Measurements from ENCODE around the gene LIFR.

DNA sequence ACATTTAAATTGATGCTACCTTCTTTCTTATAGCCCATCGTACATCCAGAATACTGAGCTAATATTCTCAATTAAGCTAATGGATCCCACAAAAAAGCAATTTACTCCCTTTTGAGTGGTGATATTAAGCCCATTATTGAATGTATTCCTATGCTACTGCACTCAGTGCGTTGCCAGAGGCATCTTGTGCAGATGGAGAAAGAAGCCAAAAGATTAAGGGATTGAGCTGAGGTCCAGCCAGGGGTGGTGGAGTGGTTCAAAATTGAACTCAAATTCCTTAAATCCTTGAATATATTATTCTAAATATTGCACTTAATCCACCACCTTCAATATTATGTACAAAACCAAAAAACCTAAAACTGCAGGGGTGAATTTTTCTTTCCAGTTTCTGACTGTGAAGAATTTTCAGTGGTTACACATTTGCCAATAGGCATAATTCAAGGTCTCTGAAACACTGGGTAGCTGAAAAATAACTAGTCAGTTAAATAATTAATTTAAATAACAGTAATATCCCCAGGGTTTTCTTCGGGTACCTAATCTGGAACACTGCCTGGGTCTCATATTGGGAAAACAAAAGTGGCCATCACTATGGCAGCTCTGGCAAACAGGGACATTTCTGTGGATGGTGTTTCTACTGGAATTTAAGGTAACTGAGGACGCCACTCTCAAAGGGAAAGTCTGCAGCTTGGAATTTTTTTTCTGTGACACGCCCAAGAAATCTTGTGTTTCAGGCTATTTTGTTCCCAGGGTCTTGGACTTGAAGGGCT is 6.2 kb upstream of the LIFR start:
- TF ChIP-seq, protein P1, sequence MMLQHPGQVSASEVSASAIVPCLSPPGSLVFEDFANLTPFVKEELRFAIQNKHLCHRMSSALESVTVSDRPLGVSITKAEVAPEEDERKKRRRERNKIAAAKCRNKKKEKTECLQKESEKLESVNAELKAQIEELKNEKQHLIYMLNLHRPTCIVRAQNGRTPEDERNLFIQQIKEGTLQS (IDR thresholded peaks at IDR 0.05), result no peak
- TF ChIP-seq, protein P2, sequence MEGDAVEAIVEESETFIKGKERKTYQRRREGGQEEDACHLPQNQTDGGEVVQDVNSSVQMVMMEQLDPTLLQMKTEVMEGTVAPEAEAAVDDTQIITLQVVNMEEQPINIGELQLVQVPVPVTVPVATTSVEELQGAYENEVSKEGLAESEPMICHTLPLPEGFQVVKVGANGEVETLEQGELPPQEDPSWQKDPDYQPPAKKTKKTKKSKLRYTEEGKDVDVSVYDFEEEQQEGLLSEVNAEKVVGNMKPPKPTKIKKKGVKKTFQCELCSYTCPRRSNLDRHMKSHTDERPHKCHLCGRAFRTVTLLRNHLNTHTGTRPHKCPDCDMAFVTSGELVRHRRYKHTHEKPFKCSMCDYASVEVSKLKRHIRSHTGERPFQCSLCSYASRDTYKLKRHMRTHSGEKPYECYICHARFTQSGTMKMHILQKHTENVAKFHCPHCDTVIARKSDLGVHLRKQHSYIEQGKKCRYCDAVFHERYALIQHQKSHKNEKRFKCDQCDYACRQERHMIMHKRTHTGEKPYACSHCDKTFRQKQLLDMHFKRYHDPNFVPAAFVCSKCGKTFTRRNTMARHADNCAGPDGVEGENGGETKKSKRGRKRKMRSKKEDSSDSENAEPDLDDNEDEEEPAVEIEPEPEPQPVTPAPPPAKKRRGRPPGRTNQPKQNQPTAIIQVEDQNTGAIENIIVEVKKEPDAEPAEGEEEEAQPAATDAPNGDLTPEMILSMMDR (IDR thresholded peaks at IDR 0.05 in 2 of 3, conservative IDR thresholded peaks at IDR 0.05 in 1 of 3; ENCODE audit: borderline replicate concordance in 1 of 3, insufficient read depth in 1 of 3, low read depth in 2 of 3, low read length in 2 of 3), result no peak
- TF ChIP-seq POLR2A (IDR thresholded peaks at IDR 0.05; ENCODE audit: borderline replicate concordance, extremely low read depth, insufficient read depth, insufficient read length) (no peak), YY1 (IDR thresholded peaks at IDR 0.05; ENCODE audit: extremely low read depth, insufficient replicate concordance, low read depth, low read length) (no peak), EZH2phosphoT487 (IDR thresholded peaks at IDR 0.05; ENCODE audit: borderline replicate concordance) (no peak), CBX3 (IDR thresholded peaks at IDR 0.05; ENCODE audit: low read depth) (no peak), EZH2 (IDR thresholded peaks at IDR 0.05) (no peak), ELF1 (IDR thresholded peaks at IDR 0.05; ENCODE audit: borderline replicate concordance, low read depth) (no peak), CEBPB (IDR thresholded peaks at IDR 0.05; ENCODE audit: low read depth) (no peak)
- TF ChIP-seq, protein P3, sequence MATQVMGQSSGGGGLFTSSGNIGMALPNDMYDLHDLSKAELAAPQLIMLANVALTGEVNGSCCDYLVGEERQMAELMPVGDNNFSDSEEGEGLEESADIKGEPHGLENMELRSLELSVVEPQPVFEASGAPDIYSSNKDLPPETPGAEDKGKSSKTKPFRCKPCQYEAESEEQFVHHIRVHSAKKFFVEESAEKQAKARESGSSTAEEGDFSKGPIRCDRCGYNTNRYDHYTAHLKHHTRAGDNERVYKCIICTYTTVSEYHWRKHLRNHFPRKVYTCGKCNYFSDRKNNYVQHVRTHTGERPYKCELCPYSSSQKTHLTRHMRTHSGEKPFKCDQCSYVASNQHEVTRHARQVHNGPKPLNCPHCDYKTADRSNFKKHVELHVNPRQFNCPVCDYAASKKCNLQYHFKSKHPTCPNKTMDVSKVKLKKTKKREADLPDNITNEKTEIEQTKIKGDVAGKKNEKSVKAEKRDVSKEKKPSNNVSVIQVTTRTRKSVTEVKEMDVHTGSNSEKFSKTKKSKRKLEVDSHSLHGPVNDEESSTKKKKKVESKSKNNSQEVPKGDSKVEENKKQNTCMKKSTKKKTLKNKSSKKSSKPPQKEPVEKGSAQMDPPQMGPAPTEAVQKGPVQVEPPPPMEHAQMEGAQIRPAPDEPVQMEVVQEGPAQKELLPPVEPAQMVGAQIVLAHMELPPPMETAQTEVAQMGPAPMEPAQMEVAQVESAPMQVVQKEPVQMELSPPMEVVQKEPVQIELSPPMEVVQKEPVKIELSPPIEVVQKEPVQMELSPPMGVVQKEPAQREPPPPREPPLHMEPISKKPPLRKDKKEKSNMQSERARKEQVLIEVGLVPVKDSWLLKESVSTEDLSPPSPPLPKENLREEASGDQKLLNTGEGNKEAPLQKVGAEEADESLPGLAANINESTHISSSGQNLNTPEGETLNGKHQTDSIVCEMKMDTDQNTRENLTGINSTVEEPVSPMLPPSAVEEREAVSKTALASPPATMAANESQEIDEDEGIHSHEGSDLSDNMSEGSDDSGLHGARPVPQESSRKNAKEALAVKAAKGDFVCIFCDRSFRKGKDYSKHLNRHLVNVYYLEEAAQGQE (IDR thresholded peaks at IDR 0.05; ENCODE audit: low read depth), result no peak
- TF ChIP-seq, protein P4, sequence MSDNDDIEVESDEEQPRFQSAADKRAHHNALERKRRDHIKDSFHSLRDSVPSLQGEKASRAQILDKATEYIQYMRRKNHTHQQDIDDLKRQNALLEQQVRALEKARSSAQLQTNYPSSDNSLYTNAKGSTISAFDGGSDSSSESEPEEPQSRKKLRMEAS (IDR thresholded peaks at IDR 0.05), result no peak
- TF ChIP-seq, protein P5, sequence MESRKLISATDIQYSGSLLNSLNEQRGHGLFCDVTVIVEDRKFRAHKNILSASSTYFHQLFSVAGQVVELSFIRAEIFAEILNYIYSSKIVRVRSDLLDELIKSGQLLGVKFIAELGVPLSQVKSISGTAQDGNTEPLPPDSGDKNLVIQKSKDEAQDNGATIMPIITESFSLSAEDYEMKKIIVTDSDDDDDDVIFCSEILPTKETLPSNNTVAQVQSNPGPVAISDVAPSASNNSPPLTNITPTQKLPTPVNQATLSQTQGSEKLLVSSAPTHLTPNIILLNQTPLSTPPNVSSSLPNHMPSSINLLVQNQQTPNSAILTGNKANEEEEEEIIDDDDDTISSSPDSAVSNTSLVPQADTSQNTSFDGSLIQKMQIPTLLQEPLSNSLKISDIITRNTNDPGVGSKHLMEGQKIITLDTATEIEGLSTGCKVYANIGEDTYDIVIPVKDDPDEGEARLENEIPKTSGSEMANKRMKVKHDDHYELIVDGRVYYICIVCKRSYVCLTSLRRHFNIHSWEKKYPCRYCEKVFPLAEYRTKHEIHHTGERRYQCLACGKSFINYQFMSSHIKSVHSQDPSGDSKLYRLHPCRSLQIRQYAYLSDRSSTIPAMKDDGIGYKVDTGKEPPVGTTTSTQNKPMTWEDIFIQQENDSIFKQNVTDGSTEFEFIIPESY (IDR thresholded peaks at IDR 0.05; ENCODE audit: extremely low read depth, insufficient replicate concordance, low read length), result no peak

Measured in HCT116 (cell line).